GM12865 (cell line): Measurements from ENCODE around the gene GPR42.

Experiments
- DNase-seq: peaks from one replicate; pipeline ENCODE4 v3.0.0; 2010; ENCODE audit warnings: low read depth
- H3K4me3 ChIP-seq: 2 replicates; pipeline ENCODE4 v1.5.1; 2011; ENCODE audit warnings: mild to moderate bottlenecking, low read depth, low read length, control low read depth
- TF ChIP-seq, protein P1 (sequence below): IDR thresholded peaks from 2 replicates; pipeline ENCODE4 v1.5.1; 2011; ENCODE audit warnings: low read length, control low read depth, low read depth, inconsistent platforms; ENCODE audit not compliant: insufficient read depth; ENCODE audit errors: missing control alignments

GPR42 gene

DNA sequence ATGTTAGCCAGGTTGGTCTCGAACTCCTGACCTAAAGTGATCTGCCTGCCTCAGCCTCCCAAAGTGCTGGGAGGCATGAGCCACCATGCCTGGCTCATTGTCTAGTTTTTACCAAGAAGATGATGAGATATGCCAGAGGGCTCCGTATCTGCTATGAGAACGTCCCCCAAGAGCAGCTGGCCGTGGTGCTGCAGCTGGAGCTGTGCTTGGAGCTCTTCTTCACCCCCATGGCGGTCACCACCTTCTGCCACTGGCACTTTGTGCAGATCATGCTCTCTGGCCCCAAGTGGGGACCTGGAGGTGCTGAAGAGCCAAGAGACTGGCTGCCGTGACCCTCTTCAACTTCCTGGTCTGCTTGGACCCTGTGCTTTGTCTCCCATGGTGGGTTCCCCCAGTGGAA, 36.8 kb downstream of the GPR42 start:
- H3K4me3 ChIP-seq: no peak overlapping the region

DNA sequence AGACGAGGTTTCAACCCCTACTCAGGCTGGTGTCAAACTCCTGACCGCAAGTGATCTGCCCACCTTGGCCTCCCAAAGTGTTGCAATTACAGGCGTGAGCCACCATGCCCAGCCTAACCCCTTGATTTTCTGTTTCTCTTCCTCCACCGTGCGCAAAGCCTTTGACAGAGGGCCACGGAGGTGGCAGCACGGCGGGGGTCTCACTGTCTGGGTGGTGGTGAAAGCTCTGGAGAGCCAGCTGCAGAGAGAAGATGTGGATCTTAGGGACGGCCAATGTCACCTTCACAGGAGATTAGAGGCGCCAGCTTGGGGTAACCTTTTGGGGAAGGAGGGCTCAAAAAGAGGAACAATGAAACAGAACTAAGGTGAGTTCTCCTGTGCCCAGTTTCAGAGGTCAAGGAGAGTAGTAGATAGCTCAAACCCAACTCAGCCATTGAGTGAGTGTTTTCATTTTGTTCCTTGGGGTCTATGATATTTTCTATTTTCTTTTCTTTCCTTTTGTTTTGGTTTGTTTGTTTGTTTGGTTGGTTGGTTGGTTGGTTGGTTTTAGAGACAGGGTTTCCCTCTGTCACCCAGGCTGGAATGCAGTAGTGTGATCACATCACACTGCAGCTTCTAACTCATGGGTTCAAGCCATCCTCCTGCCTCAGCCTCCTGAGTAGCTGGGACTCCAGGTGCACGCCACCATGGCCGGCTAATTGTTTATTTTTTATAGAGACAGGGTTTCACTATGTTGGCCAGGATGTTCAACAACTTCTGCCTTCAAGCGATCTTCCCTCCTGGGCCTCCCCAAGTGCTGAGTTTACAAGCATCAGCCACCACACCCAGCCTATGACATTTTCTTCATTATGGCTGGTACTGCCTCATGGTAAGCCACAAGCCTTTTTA, 37.7 kb downstream of the GPR42 start:
- H3K4me3 ChIP-seq: peak overlapping the region; percentile 49
- peak; percentile 87 for DNase-seq
- TF ChIP-seq, protein P1, sequence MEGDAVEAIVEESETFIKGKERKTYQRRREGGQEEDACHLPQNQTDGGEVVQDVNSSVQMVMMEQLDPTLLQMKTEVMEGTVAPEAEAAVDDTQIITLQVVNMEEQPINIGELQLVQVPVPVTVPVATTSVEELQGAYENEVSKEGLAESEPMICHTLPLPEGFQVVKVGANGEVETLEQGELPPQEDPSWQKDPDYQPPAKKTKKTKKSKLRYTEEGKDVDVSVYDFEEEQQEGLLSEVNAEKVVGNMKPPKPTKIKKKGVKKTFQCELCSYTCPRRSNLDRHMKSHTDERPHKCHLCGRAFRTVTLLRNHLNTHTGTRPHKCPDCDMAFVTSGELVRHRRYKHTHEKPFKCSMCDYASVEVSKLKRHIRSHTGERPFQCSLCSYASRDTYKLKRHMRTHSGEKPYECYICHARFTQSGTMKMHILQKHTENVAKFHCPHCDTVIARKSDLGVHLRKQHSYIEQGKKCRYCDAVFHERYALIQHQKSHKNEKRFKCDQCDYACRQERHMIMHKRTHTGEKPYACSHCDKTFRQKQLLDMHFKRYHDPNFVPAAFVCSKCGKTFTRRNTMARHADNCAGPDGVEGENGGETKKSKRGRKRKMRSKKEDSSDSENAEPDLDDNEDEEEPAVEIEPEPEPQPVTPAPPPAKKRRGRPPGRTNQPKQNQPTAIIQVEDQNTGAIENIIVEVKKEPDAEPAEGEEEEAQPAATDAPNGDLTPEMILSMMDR: no peak

More for the DNA sequence above, 36.8 kb downstream of the GPR42 start:
- TF ChIP-seq, protein P1: no peak
- no peak for DNase-seq

DNA sequence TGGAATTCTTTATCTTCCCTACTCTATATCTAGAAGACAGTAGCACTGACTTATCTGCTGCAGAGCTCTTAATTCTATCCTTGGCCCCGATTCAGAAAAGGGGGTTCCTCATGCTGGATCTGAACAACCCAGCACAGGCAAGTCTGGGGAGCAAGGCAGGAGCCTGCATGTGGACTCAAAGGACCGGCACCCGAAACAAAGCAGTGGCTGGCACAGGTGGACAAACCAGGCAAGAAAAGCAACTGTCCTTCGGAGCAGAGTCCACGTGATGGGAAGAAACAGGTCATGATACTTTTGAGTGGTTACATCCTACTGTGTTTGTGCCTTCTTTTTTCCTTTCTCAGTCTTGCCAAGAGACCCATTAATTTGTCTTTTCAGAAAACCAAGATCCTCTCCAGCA, 38.3 kb downstream of the GPR42 start:
- DNase-seq: no peak
- TF ChIP-seq, protein P1: no peak
- H3K4me3 ChIP-seq: peak overlapping the region; percentile 49

DNA sequence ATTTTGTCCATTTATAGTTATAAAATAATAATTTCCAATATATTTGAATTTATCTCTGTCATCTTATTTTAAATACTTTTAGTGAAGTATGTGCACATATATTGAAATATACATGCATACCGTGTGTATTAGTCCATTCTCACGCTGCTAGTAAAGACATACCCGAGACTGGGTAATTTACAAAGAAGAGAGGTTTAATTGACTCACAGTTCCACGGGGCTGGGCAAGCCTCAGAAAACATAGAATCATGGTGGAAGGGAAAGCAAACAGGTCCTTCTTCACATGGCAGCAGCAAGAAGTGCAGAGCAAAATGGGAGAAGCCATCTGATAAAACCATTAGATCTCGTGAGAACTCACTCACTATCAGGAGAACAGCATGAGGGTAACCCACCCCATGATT, 39.6 kb downstream of the GPR42 start:
- H3K4me3 ChIP-seq: peak overlapping the region; percentile 49
- DNase-seq: no peak
- TF ChIP-seq, protein P1: no peak

DNA sequence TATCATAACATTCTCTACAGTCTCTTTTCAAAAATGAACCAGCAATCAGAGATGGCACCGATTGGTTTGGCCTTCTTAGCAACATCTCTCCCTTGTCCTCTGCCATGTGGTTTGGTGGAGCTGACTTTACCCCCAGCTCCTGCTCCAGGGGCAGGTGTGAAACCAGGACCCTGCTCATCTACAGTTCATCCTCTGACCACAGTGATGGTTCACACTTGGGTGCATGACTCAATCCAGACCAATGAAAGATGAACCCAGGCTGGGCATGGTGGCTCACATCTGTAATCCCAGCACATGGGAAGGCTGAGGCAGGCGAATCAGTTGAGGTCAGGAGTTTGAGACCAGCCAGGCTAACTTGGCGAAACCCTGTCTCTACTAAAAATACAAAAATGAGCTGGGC, 43.6 kb downstream of the GPR42 start:
- no peak overlapping the region for H3K4me3 ChIP-seq
- TF ChIP-seq, protein P1: no peak
- no peak for DNase-seq

DNA sequence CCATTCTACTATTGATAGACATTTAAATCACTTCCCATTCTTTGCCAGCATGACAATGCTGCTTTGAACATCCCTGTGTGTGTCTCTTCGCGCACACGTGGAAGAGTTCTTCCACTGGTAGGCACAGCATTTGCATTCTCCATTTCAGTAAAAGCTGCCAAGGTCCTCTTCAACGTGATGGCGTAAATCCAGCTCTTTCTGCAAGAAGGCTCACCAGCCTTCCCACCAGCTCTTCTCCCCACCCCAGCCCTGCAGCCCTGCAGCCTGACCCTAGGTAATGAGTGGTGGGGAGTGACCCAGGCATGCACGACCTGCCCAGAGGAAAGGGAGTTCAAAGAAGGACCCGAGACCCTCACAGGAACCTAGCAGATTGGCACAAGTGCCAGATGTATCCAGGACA, 45.5 kb downstream of the GPR42 start:
- TF ChIP-seq, protein P1: no peak
- no peak overlapping the region for H3K4me3 ChIP-seq
- no peak for DNase-seq
